Upper lobe of left lung (tissue), 6 donors: ENCODE results near the gene AAK1. TPM values are rescaled to one million over a fixed set of nuclear protein-coding genes. Genes with fewer than 3 reads are reported as not detected.

Experiments used
- ATAC-seq, 2 donors: fragments of 200-7000 bp; cut with Tn5 transposase; one replicate each; pipeline ENCODE4 v1.9.1; 2022; ENCODE audit warnings: mild to moderate bottlenecking in 2 of 2, moderate library complexity in 2 of 2; ENCODE audit not compliant: low FRiP score in 2 of 2
- DNase-seq, 2 donors: peaks; one replicate each; pipeline ENCODE4 v3.0.0-alpha.2; 2019 to 2020
- H3K27ac ChIP-seq, 4 donors: fragments of 200-600 bp; sonication (generic); one replicate each; pipeline ENCODE4 v1.5.1; 2016 to 2019
- H3K27me3 ChIP-seq, 4 donors: fragments of 200-600 bp; sonication (generic); one replicate each; pipeline ENCODE4 v1.5.1; 2017 to 2019
- H3K36me3 ChIP-seq, 4 donors: fragments of 200-600 bp; sonication (generic); one replicate each; pipeline ENCODE4 v1.5.1; 2016 to 2019
- H3K4me1 ChIP-seq, 4 donors: fragments of 200-600 bp; sonication (generic); one replicate each; pipeline ENCODE4 v1.5.1; 2018 to 2019
- H3K4me3 ChIP-seq, 4 donors: fragments of 200-600 bp; sonication (generic); one replicate each; pipeline ENCODE4 v1.5.1; 2017 to 2019; ENCODE audit warnings: mild to moderate bottlenecking in 2 of 4, moderate library complexity in 1 of 4
- H3K9me3 ChIP-seq, 4 donors: fragments of 200-600 bp; sonication (generic); one replicate each; pipeline ENCODE4 v1.5.1; 2018 to 2019
- EP300 ChIP-seq, 4 donors: sonication (generic); formaldehyde crosslinking; IDR thresholded peaks; one replicate each; pipeline ENCODE4 v1.5.1; 2017; ENCODE audit warnings: antibody characterized with exemption in 4 of 4, control low read depth in 2 of 4
- POLR2A ChIP-seq, 4 donors: fragments of 450-650 bp; IDR thresholded peaks; one replicate each; pipeline ENCODE4 v1.5.1; 2016 to 2017; ENCODE audit warnings: antibody characterized with exemption in 4 of 4, mild to moderate bottlenecking in 2 of 4
- POLR2AphosphoS5 ChIP-seq, 2 donors: sonication (generic); formaldehyde crosslinking; IDR thresholded peaks; one replicate each; pipeline ENCODE4 v1.5.1; 2017; ENCODE audit warnings: antibody characterized with exemption in 2 of 2
- WGBS, 2 donors: methylation state at CpG; one replicate each; pipeline ENCODE4 v1.1.5; 2017 to 2018; 5-methylcytosine and 5-hydroxymethylcytosine counted together
- total RNA-seq, 6 donors: library from RNA; depleted of rRNA in 4 of 6; stranded (reverse); fragments of >200 nt in 4 of 6; gene quantifications; one replicate each; pipeline versions ENCODE4 v1.1.0 to v1.2.1, GENCODE V29; 2016 to 2021
- TF ChIP-seq, protein P1 (sequence below), 6 experiments: fragments of 450-650 bp in 4 of 6; fragments of 200-600 bp in 2 of 6; sonication (generic) in 2 of 6; IDR thresholded peaks; one replicate each; pipeline ENCODE4 v1.5.1; 2016 to 2019; ENCODE audit warnings: antibody characterized with exemption in 6 of 6
- donor health status: DM: no; HTN: no; CAD: no; lungs with moderate emphysema.
- donor health status: DM: no; HTN: yes; CAD: no; lungs with severe emphysema.

The AAK1 gene
- total RNA-seq, 6 donors from 2014 or later, result 45.1 to 105 (median 58.8) TPM

- ATAC-seq (no peak), DNase-seq (no peak)
- WGBS, 2 donors, result 62 to 79% methylated on average over 7 of the region's 7 CpGs
- no peaks in the 10 kb centered on the region for H3K9me3 ChIP-seq
- peaks cover 14 to 96% (median 42%) of the 10 kb centered on the region in 4 donors for H3K36me3 ChIP-seq
- TF ChIP-seq POLR2AphosphoS5 (IDR thresholded peaks at IDR 0.05) (no peak), POLR2A (IDR thresholded peaks at IDR 0.05) (no peak), EP300 (IDR thresholded peaks at IDR 0.05) (no peak)
- TF ChIP-seq, protein P1, sequence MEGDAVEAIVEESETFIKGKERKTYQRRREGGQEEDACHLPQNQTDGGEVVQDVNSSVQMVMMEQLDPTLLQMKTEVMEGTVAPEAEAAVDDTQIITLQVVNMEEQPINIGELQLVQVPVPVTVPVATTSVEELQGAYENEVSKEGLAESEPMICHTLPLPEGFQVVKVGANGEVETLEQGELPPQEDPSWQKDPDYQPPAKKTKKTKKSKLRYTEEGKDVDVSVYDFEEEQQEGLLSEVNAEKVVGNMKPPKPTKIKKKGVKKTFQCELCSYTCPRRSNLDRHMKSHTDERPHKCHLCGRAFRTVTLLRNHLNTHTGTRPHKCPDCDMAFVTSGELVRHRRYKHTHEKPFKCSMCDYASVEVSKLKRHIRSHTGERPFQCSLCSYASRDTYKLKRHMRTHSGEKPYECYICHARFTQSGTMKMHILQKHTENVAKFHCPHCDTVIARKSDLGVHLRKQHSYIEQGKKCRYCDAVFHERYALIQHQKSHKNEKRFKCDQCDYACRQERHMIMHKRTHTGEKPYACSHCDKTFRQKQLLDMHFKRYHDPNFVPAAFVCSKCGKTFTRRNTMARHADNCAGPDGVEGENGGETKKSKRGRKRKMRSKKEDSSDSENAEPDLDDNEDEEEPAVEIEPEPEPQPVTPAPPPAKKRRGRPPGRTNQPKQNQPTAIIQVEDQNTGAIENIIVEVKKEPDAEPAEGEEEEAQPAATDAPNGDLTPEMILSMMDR (IDR thresholded peaks at IDR 0.05), result no peak
- no peak overlapping the region for H3K27ac ChIP-seq
- no peaks in the 10 kb centered on the region for H3K27me3 ChIP-seq
- peaks cover 0 to 2% (median under 1%) of the 10 kb centered on the region in 4 donors for H3K4me1 ChIP-seq
- H3K4me3 ChIP-seq, result no peak overlapping the region
Measured at GRCh38 chr2:69509011-69509749, 134.4 kb downstream of the AAK1 start.

- ATAC-seq, result peak in 1 of 2 donors; percentile 70
- H3K9me3 ChIP-seq, result no peaks in the 10 kb centered on the region
- no peak for DNase-seq
- WGBS, 2 donors, result 70 to 79% methylated on average over 6 of the region's 6 CpGs
- peaks cover 0 to 3% (median 0%) of the 10 kb centered on the region in 4 donors for H3K4me1 ChIP-seq
- TF ChIP-seq, protein P1 (IDR thresholded peaks at IDR 0.05), result no peak
- TF ChIP-seq POLR2A (IDR thresholded peaks at IDR 0.05), result no peak
- no peak for TF ChIP-seq POLR2AphosphoS5 (IDR thresholded peaks at IDR 0.05)
- no peak for TF ChIP-seq EP300 (IDR thresholded peaks at IDR 0.05)
- no peaks in the 10 kb centered on the region for H3K27me3 ChIP-seq
- H3K36me3 ChIP-seq, result peaks cover 4 to 88% (median 26%) of the 10 kb centered on the region in 4 donors
- H3K27ac ChIP-seq, result no peak overlapping the region
- no peak overlapping the region for H3K4me3 ChIP-seq
Measured at GRCh38 chr2:69505710-69506109, 137.8 kb downstream of the AAK1 start.

- no peak for TF ChIP-seq EP300 (IDR thresholded peaks at IDR 0.05)
- WGBS, 2 donors, result 82 to 84% methylated on average over 3 of the region's 3 CpGs
- peaks cover 0 to 4% (median 2%) of the 10 kb centered on the region in 4 donors for H3K4me1 ChIP-seq
- no peaks in the 10 kb centered on the region for H3K9me3 ChIP-seq
- H3K4me3 ChIP-seq, result no peak overlapping the region
- peaks cover 0 to 50% (median 20%) of the 10 kb centered on the region in 4 donors for H3K36me3 ChIP-seq
- no peak for ATAC-seq
- H3K27ac ChIP-seq, result no peak overlapping the region
- no peak for DNase-seq
- no peaks in the 10 kb centered on the region for H3K27me3 ChIP-seq
Measured at GRCh38 chr2:69501301-69501700, 142.2 kb downstream of the AAK1 start.

DNA sequence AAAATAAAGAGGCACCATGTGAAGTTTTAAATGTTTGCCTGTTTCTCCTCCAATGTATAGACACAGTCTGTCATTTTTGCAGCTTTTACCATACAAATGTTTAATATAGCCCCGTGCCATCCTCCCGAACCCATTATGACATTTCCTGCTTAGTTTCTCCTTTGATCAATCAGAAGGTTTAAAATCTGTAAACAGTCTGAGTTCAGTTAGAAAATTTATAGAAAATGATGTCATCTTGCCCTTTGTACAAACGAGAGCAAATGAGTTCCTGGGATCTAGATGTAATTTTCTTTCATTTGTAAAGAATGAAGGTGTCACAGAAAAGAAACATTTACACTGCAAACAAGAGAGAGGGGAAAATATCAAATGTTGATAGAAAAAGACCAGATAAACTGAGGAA lies 143.6 kb downstream of the AAK1 start:
- peaks cover 0 to 4% (median 3%) of the 10 kb centered on the region in 4 donors for H3K4me1 ChIP-seq
- 48 to 50% methylated on average over 3 of the region's 3 CpGs for WGBS, 2 donors
- H3K36me3 ChIP-seq, result peaks cover 0 to 36% (median 16%) of the 10 kb centered on the region in 4 donors
- no peak overlapping the region for H3K4me3 ChIP-seq
- no peak overlapping the region for H3K27ac ChIP-seq
- no peak for ATAC-seq
- H3K9me3 ChIP-seq, result no peaks in the 10 kb centered on the region
- H3K27me3 ChIP-seq, result no peaks in the 10 kb centered on the region
- DNase-seq, result no peak
- TF ChIP-seq POLR2AphosphoS5 (IDR thresholded peaks at IDR 0.05), result no peak
- TF ChIP-seq, protein P1 (IDR thresholded peaks at IDR 0.05), result no peak
- TF ChIP-seq POLR2A (IDR thresholded peaks at IDR 0.05), result no peak
- TF ChIP-seq EP300 (IDR thresholded peaks at IDR 0.05), result no peak

- 69 to 71% methylated on average over 3 of the region's 3 CpGs for WGBS, 2 donors
- Histone ChIP-seq H3K9me3 (no peaks in the 10 kb centered on the region), H3K4me1 (peaks cover 0 to 11% (median 6%) of the 10 kb centered on the region in 4 donors), H3K4me3 (no peak overlapping the region), H3K27ac (no peak overlapping the region), H3K27me3 (no peaks in the 10 kb centered on the region), H3K36me3 (peaks cover 0 to 29% (median 16%) of the 10 kb centered on the region in 4 donors)
- no peak for ATAC-seq
- no peak for TF ChIP-seq EP300 (IDR thresholded peaks at IDR 0.05)
- no peak for TF ChIP-seq POLR2A (IDR thresholded peaks at IDR 0.05)
- TF ChIP-seq, protein P1 (IDR thresholded peaks at IDR 0.05), result no peak
- no peak for TF ChIP-seq POLR2AphosphoS5 (IDR thresholded peaks at IDR 0.05)
- no peak for DNase-seq
Measured at GRCh38 chr2:69499242-69499641, 144.3 kb downstream of the AAK1 start.
